Prostate gland (tissue), 2 donors: ENCODE measurements around the gene DHX40.

ENCODE experiments used
- POLR2A ChIP-seq: fragments of 450-650 bp; IDR thresholded peaks from one replicate; pipeline ENCODE4 v1.6.1; 2016; ENCODE audit warnings: antibody characterized with exemption, mild to moderate bottlenecking
- POLR2AphosphoS5 ChIP-seq: sonication (generic); formaldehyde crosslinking; IDR thresholded peaks from one replicate; pipeline ENCODE4 v1.6.1; 2017; ENCODE audit warnings: antibody characterized with exemption
- TF ChIP-seq, protein P1 (sequence below), 4 experiments: fragments of 200-600 bp in 2 of 4; fragments of 450-650 bp in 2 of 4; sonication (generic) in 2 of 4; IDR thresholded peaks; 1 replicate in 3 of 4; 2 replicates in 1 of 4; pipeline ENCODE4 v1.5.1; 2016 to 2019; ENCODE audit warnings: antibody characterized with exemption in 4 of 4, mild to moderate bottlenecking in 2 of 4, moderate library complexity in 2 of 4

- TF ChIP-seq, protein P1, sequence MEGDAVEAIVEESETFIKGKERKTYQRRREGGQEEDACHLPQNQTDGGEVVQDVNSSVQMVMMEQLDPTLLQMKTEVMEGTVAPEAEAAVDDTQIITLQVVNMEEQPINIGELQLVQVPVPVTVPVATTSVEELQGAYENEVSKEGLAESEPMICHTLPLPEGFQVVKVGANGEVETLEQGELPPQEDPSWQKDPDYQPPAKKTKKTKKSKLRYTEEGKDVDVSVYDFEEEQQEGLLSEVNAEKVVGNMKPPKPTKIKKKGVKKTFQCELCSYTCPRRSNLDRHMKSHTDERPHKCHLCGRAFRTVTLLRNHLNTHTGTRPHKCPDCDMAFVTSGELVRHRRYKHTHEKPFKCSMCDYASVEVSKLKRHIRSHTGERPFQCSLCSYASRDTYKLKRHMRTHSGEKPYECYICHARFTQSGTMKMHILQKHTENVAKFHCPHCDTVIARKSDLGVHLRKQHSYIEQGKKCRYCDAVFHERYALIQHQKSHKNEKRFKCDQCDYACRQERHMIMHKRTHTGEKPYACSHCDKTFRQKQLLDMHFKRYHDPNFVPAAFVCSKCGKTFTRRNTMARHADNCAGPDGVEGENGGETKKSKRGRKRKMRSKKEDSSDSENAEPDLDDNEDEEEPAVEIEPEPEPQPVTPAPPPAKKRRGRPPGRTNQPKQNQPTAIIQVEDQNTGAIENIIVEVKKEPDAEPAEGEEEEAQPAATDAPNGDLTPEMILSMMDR (IDR thresholded peaks at IDR 0.05) = no peak
- TF ChIP-seq POLR2A (no peak), POLR2AphosphoS5 (no peak)
Measured at GRCh38 chr17:59527931-59528330, 37.5 kb upstream of the DHX40 start.
